Brain microvascular endothelial cell (primary cell): ENCODE results near the gene VSTM5.
"Not testable (repeated sequence)": the region's sequence is repeated elsewhere in the genome, so short reads cannot be mapped to it uniquely, and the experiment has no call there.

Experiments
- DNase-seq: peaks from one replicate; pipeline ENCODE4 v3.0.0-alpha.2; 2020
- H3K27ac ChIP-seq: fragments of 250-450 bp; sonication (Bioruptor Pico); 2 replicates; pipeline ENCODE4 v1.5.1; 2020; ENCODE audit warnings: mild to moderate bottlenecking, moderate library complexity
- H3K27me3 ChIP-seq: fragments of 250-450 bp; sonication (Bioruptor Pico); replicated peaks from 2 replicates; pipeline ENCODE4 v1.5.1; 2020; ENCODE audit warnings: mild to moderate bottlenecking
- H3K36me3 ChIP-seq: fragments of 250-450 bp; sonication (Bioruptor Pico); replicated peaks from 2 replicates; pipeline ENCODE4 v1.5.1; 2020; ENCODE audit warnings: mild to moderate bottlenecking
- H3K4me3 ChIP-seq: 2 replicates; pipeline ENCODE4 v1.5.1; 2011; ENCODE audit warnings: low read depth, mild to moderate bottlenecking, control low read depth, low read length, moderate library complexity
- in situ Hi-C: cut with HindIII; loops from 2 replicates; pipeline ENCODE4 v1.10.0; 2017; ENCODE audit warnings: low sequenced_read_pairs, low pct_ligation_motif_present
- TF ChIP-seq, protein P1 (sequence below): IDR thresholded peaks from 2 replicates; pipeline ENCODE4 v1.5.1; 2011; ENCODE audit warnings: low read depth, mild to moderate bottlenecking, moderate library complexity, low read length, control low read depth, inconsistent platforms; ENCODE audit errors: missing control alignments

VSTM5 gene

DNA sequence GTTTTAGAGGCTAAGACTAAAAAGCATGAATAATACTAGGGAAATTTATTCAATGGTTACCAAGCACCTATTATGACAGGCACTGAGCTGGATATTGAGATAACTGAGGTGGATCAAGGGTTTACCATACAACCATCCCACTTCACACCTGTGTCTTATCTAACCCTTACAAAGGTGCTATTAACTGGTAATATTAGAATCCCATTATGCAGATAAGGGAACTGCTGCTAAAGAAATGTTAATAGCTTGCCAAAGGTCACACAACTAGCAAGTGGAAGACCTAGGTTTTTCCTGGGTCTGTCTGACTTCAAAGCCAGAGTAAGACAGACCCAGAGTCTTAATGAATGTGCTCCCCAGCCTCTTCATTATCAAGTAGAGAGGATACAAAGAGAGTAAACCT, 21.1 kb upstream of the VSTM5 start:
- TF ChIP-seq, protein P1, sequence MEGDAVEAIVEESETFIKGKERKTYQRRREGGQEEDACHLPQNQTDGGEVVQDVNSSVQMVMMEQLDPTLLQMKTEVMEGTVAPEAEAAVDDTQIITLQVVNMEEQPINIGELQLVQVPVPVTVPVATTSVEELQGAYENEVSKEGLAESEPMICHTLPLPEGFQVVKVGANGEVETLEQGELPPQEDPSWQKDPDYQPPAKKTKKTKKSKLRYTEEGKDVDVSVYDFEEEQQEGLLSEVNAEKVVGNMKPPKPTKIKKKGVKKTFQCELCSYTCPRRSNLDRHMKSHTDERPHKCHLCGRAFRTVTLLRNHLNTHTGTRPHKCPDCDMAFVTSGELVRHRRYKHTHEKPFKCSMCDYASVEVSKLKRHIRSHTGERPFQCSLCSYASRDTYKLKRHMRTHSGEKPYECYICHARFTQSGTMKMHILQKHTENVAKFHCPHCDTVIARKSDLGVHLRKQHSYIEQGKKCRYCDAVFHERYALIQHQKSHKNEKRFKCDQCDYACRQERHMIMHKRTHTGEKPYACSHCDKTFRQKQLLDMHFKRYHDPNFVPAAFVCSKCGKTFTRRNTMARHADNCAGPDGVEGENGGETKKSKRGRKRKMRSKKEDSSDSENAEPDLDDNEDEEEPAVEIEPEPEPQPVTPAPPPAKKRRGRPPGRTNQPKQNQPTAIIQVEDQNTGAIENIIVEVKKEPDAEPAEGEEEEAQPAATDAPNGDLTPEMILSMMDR, result no peak
- no peak overlapping the region for H3K4me3 ChIP-seq
- in situ Hi-C loops, result no loop called here

DNA sequence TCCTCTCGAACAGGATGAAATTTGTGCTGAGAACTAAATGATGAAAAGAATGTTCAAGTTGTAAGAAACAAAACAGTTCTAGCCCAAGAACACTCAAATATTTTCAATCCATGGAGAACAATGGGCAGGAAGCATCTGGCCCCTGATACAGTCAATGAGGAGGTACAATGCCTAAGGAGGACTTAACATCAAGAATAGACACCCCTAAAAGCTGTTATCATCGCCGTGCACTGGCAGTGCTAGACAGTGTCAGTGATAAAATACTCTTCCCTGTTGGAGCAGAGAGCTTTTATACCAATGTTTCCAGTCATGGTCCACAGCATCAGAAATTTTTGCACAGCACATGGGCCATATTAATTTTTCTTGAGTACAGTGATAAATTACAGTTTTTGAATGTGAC, 20.2 kb upstream of the VSTM5 start:
- DNase-seq, result no peak
- Histone ChIP-seq H3K36me3 (no peaks in the 10 kb centered on the region), H3K4me3 (no peak overlapping the region), H3K27ac (no peak overlapping the region), H3K27me3 (no peaks in the 10 kb centered on the region)
- TF ChIP-seq, protein P1, result no peak
- in situ Hi-C loops, result no loop called here

More for the DNA sequence above, 21.1 kb upstream of the VSTM5 start:
- DNase-seq, result no peak
- Histone ChIP-seq H3K27ac (no peak overlapping the region), H3K36me3 (no peaks in the 10 kb centered on the region), H3K27me3 (no peaks in the 10 kb centered on the region)

DNA sequence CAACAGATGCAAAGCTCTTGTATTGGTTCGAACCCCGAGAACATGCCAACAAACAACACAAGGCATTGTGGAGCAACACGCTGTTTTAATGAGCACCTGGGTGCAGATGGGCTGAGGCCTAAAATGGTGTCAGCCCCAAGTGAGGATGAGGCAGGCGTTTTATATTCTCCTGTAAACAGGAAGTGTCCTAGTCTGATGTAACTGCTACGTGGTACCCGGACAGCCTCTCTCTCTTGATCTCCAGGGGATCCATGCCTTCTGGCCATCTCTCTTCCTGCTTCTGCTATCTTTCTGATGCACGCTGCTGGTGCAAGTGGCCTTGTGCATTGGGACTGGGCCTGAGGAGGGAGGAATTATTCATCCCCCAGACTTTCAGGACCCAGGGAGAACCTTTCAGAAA, 19.4 kb upstream of the VSTM5 start:
- no peak overlapping the region for H3K4me3 ChIP-seq
- TF ChIP-seq, protein P1, result no peak
- H3K27me3 ChIP-seq, result no peaks in the 10 kb centered on the region
- in situ Hi-C loops, result no loop called here
- H3K27ac ChIP-seq, result no peak overlapping the region
- no peak for DNase-seq
- no peaks in the 10 kb centered on the region for H3K36me3 ChIP-seq

DNA sequence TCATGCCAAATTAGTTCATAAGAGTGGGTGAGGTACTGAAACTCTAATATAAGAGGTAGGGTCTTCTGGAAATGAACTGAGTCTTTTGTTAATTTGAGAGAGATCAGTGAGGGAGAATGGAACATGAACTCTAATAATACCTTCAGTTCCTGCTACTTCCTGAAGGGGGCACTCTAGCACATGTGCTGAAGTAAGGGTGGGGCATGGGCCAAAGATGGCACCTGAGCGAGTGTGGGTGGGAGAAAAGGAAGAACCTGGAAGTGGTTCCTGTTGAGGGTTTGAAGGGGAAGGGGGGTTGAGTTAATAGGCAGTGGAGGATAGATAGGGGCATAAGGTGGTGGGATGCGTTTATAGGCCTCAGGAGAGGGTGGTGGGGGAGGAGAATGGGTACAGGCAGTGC, 18.0 kb upstream of the VSTM5 start:
- in situ Hi-C loops, H3K36me3 ChIP-seq, DNase-seq, H3K27me3 ChIP-seq, H3K27ac ChIP-seq, H3K4me3 ChIP-seq: not testable (repeated sequence)
- TF ChIP-seq, protein P1, result peak; percentile 50

DNA sequence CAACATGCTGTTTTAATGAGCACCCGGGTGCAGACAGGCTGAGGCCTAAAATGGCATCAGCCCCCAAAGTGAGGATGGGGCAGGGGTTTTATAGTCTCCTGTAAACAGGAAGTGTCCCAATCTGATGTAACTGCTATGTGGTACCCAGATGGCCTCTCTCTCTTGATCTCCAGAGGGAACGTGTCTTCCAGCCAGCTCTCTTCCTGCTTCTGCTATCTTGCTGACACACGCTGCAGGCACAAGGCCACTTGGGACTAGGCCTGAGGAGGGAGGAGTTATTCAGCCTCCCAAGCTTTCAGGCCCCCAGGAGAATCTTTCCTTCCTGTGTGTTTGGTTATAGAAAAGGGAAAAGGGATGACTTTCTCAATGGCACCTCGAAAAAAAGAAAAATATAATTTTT, 11.4 kb upstream of the VSTM5 start:
- no peaks in the 10 kb centered on the region for H3K27me3 ChIP-seq
- in situ Hi-C loops, result no loop called here
- TF ChIP-seq, protein P1, result no peak
- no peaks in the 10 kb centered on the region for H3K36me3 ChIP-seq
- H3K4me3 ChIP-seq, result no peak overlapping the region
- H3K27ac ChIP-seq, result no peak overlapping the region
- no peak for DNase-seq

DNA sequence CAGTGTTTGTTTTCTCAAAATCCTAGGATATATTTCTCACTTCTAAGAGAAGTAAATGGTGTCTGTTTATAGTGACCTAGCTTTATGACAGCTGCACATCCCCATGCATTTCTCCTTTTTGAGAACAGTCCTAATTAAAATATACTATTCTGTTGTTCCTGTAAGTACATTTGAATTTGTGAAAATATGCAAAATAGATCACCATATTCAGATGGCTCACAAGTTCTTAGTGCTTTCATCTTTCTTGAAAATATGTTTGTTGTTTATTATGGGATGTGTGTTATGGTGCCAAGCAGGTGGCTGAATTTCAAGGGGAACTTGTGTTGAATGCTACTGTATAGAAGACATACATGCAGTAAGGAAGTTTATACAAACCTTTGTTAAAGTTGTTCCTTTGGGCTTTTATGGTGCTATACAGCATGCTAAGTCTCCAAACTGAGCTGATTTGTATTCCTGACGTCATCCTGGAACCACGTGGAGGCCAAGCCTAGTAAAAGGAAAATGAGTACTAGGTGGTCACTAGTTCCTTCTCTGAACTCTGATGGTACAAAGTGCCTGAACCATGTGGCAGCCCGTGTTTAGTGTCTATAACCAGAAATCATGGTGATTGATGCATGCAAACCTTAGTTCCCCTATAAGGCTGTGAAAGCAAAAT, 7.8 kb upstream of the VSTM5 start:
- DNase-seq, result no peak
- TF ChIP-seq, protein P1, result no peak
- no peak overlapping the region for H3K27ac ChIP-seq
- H3K36me3 ChIP-seq, result no peaks in the 10 kb centered on the region
- no peak overlapping the region for H3K4me3 ChIP-seq
- no peaks in the 10 kb centered on the region for H3K27me3 ChIP-seq
- in situ Hi-C loops, result no loop called here
